Lung (tissue), 12 donors: Measurements from ENCODE around the gene FBXO9. TPM values are rescaled to one million over a fixed set of nuclear protein-coding genes. Genes with fewer than 3 reads are reported as not detected.

Experiments
- ATAC-seq: fragments of 200-7000 bp; cut with Tn5 transposase; one replicate; pipeline ENCODE4 v1.9.1; 2020; ENCODE audit warnings: moderate number of reproducible peaks; ENCODE audit not compliant: insufficient read depth, low FRiP score
- DNase-seq, 3 donors: peaks; one replicate each; pipeline ENCODE4 v3.0.0-alpha.2; 2013 to 2017
- H3K27ac ChIP-seq, 2 donors: one replicate each; pipeline ENCODE4 v1.5.1; 2013; ENCODE audit warnings: mild to moderate bottlenecking in 2 of 2, moderate library complexity in 2 of 2, control low read depth in 1 of 2, inconsistent platforms in 1 of 2, low read depth in 1 of 2, low read length in 1 of 2
- H3K27me3 ChIP-seq, 3 donors: one replicate each; pipeline ENCODE4 v1.5.1; 2013; ENCODE audit warnings: low read length in 2 of 3; ENCODE audit not compliant: control insufficient read depth in 3 of 3, insufficient read depth in 3 of 3
- H3K36me3 ChIP-seq, 4 donors: one replicate each; pipeline ENCODE4 v1.5.1; 2013; ENCODE audit warnings: low read length in 4 of 4, mild to moderate bottlenecking in 1 of 4, moderate library complexity in 1 of 4; ENCODE audit not compliant: control insufficient read depth in 4 of 4, insufficient read depth in 4 of 4
- H3K4me1 ChIP-seq, 5 donors: one replicate each; pipeline ENCODE4 v1.5.1; 2013; ENCODE audit warnings: low read length in 5 of 5, mild to moderate bottlenecking in 2 of 5, moderate library complexity in 1 of 5; ENCODE audit not compliant: control insufficient read depth in 5 of 5, insufficient read depth in 5 of 5
- H3K4me3 ChIP-seq: one replicate; pipeline ENCODE4 v1.5.1; 2013; ENCODE audit warnings: mild to moderate bottlenecking, control low read depth, moderate library complexity
- H3K9ac ChIP-seq, 2 donors: one replicate each; pipeline ENCODE4 v1.5.1; 2013; ENCODE audit warnings: low read length in 2 of 2, control low read depth in 1 of 2; ENCODE audit not compliant: insufficient read depth in 1 of 2
- H3K9me3 ChIP-seq, 4 donors: one replicate each; pipeline ENCODE4 v1.5.1; 2013; ENCODE audit warnings: low read length in 3 of 4, mild to moderate bottlenecking in 1 of 4, moderate library complexity in 1 of 4; ENCODE audit not compliant: control insufficient read depth in 4 of 4, insufficient read depth in 3 of 4
- WGBS, 2 donors: extraction: QIAGEN DNeasy Blood & Tissue Kit; methylation state at CpG; one replicate each; pipeline ENCODE4 v1.1.7; 2013; 5-methylcytosine and 5-hydroxymethylcytosine counted together
- polyA plus RNA-seq, 2 donors: library from polyadenylated mRNA; stranded (reverse); fragments of 200-250 nt; gene quantifications; one replicate each; pipeline ENCODE4 v1.2.1, GENCODE V29; 2013
- total RNA-seq, 2 donors: library from RNA; depleted of rRNA in 1 of 2; stranded (reverse); fragments of >200 nt in 1 of 2; gene quantifications; one replicate each; pipeline ENCODE4 v1.2.1, GENCODE V29; 2014 to 2021
- TF ChIP-seq, protein P1 (sequence below): IDR thresholded peaks from 2 replicates; pipeline ENCODE4 v1.5.1; 2012; ENCODE audit warnings: mild to moderate bottlenecking; ENCODE audit errors: control extremely low read depth, extremely low read depth
- donor health status: control.
- donor health status: control.
- donor health status: Bipolar disorder and iron deficiency.
- donor health status: healthy.
- donor health status: DM: yes; HTN: yes; CAD: no.

The FBXO9 gene
- total and polyA plus RNA-seq, 4 donors = 26.0 to 117 (median 70.7) TPM

DNA sequence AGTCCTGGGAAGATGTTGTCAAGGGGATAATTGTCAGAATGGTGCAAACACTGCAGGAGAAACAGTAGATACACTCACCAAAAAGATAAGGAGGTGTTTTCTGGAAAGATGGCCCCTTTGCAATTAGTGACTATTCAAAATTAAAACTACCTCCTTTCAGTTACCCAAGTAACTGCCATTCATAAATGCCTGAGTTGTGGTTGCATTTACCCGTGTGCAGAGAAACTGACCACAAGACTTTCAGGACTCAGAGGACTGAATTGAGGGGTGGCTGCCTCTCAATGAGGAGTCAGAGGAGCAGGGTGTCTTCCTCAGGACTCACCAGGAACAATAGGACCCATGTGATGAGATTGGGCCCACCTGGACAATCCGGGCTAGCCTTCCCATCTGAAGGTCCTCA, 44.4 kb downstream of the FBXO9 start:
- WGBS, 2 donors = 68 to 84% methylated on average over 2 of the region's 2 CpGs
- H3K4me3 ChIP-seq = no peak overlapping the region
- H3K9ac ChIP-seq = no peak overlapping the region

GRCh38 chr6:53111865-53112264, 46.7 kb downstream of the FBXO9 start:
- Histone ChIP-seq H3K36me3 (no peaks in the 10 kb centered on the region), H3K9ac (no peak overlapping the region), H3K4me1 (peaks cover 0 to 4% (median 0%) of the 10 kb centered on the region in 5 donors), H3K27me3 (no peaks in the 10 kb centered on the region), H3K4me3 (no peak overlapping the region), H3K27ac (peak overlapping the region in 1 of 2 donors; percentile 49), H3K9me3 (peaks cover 0 to 4% (median 1%) of the 10 kb centered on the region in 4 donors)
- TF ChIP-seq, protein P1, sequence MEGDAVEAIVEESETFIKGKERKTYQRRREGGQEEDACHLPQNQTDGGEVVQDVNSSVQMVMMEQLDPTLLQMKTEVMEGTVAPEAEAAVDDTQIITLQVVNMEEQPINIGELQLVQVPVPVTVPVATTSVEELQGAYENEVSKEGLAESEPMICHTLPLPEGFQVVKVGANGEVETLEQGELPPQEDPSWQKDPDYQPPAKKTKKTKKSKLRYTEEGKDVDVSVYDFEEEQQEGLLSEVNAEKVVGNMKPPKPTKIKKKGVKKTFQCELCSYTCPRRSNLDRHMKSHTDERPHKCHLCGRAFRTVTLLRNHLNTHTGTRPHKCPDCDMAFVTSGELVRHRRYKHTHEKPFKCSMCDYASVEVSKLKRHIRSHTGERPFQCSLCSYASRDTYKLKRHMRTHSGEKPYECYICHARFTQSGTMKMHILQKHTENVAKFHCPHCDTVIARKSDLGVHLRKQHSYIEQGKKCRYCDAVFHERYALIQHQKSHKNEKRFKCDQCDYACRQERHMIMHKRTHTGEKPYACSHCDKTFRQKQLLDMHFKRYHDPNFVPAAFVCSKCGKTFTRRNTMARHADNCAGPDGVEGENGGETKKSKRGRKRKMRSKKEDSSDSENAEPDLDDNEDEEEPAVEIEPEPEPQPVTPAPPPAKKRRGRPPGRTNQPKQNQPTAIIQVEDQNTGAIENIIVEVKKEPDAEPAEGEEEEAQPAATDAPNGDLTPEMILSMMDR = no peak
- ATAC-seq (no peak), DNase-seq (no peak)
- WGBS, 2 donors = 75 to 83% methylated on average over 6 of the region's 6 CpGs

More for the DNA sequence above, 44.4 kb downstream of the FBXO9 start:
- Histone ChIP-seq H3K27me3 (no peaks in the 10 kb centered on the region), H3K9me3 (no peaks in the 10 kb centered on the region), H3K36me3 (no peaks in the 10 kb centered on the region), H3K27ac (no peak overlapping the region), H3K4me1 (peaks cover 0 to 4% (median 0%) of the 10 kb centered on the region in 5 donors)
- ATAC-seq = no peak
- no peak for DNase-seq
- TF ChIP-seq, protein P1 = no peak

DNA sequence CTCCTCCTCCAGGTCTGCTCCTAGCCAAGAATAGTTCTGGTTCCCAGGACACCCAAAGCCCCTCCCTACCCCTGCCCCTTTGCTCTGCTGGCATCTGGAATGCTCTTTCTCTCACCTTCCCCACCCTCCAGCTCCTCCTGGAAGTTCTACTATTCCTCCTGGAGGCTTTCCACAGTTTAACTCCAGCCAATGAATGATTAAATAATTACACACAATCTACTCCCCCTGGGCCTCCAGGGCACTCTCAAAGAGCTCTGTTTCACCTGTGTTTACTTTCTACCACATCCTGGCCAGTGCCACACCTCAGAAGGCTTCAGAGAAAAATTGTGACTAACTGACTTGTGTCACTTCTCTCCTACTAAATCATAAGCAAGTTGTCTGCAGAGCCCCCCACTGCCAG, 47.2 kb downstream of the FBXO9 start:
- DNase-seq = peak; percentile 14 to 50 (median 31)

More for the DNA sequence above, 47.2 kb downstream of the FBXO9 start:
- peak overlapping the region in 1 of 2 donors; percentile 15 for H3K27ac ChIP-seq
- no peak overlapping the region for H3K4me3 ChIP-seq
- peak; percentile 81 for ATAC-seq
- peaks cover 0 to 4% (median 0%) of the 10 kb centered on the region in 5 donors for H3K4me1 ChIP-seq
- TF ChIP-seq, protein P1 = no peak
- peaks cover 0 to 4% (median 1%) of the 10 kb centered on the region in 4 donors for H3K9me3 ChIP-seq
- H3K36me3 ChIP-seq = no peaks in the 10 kb centered on the region
- no peaks in the 10 kb centered on the region for H3K27me3 ChIP-seq
- H3K9ac ChIP-seq = no peak overlapping the region
